Measurements from ENCODE around the gene ATRX.
"Not testable (repeated sequence)": the region's sequence is repeated elsewhere in the genome, so short reads cannot be mapped to it uniquely, and the experiment has no call there.

Gene ATRX

DNA sequence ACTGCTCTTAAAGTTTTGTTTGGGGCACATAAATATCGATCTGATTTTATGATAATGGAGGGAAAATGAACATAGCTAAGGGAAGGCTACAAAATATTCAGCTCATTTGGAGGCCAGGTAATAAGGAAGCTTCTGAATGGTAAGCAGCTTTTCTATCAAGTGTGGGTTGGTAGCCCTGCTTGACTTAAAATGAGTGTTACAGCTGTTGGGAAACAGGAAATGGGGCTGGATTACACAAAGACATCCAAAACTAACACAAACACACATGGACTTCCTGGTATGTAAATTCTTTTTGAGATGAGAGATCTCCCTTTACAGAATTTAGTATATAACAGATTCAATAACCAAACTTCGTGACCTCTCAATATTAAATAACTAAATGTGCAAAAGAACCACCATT lies 280.8 kb downstream of the ATRX start:
- no peak overlapping the region for H2BK120ac ChIP-seq (ENCODE audit: low read depth, low read length)
- H3K4ac ChIP-seq (ENCODE audit: low read depth, low read length) = no peak overlapping the region
- no peak overlapping the region for H3K9ac ChIP-seq (ENCODE audit: low read length)
- H3K27me3 ChIP-seq (ENCODE audit: insufficient read depth, low read length, poor library complexity) = no peaks in the 10 kb centered on the region
- no peak overlapping the region for H4K5ac ChIP-seq (ENCODE audit: low read length)
- H3K79me2 ChIP-seq (ENCODE audit: control insufficient read depth, insufficient read depth, low read length) = no peaks in the 10 kb centered on the region
- H3K4me1 ChIP-seq (ENCODE audit: control insufficient read depth, low read depth, low read length) = no peaks in the 10 kb centered on the region
- H3K27ac ChIP-seq (ENCODE audit: low read depth, low read length) = no peak overlapping the region
- H3K4me2 ChIP-seq (ENCODE audit: low read length) = no peak overlapping the region
- H3K36me3 ChIP-seq (ENCODE audit: control insufficient read depth, insufficient read depth, low read length) = no peaks in the 10 kb centered on the region
- no CpG with 5 or more reads among the region's 2 CpGs for WGBS (ENCODE audit: extremely low coverage, insufficient coverage, low lambda C conversion rate)
- H3K56ac ChIP-seq (ENCODE audit: low read length) = no peak overlapping the region
- no peak for DNase-seq
- H2AK5ac ChIP-seq (ENCODE audit: low read length) = no peak overlapping the region
- H3K18ac ChIP-seq (ENCODE audit: low read length) = no peak overlapping the region
- no peak overlapping the region for H2BK5ac ChIP-seq (ENCODE audit: low read length)
- no peak overlapping the region for H3K4me3 ChIP-seq (ENCODE audit: low read length)
- H3K79me1 ChIP-seq (ENCODE audit: low read length) = no peaks in the 10 kb centered on the region
- H3K23ac ChIP-seq (ENCODE audit: low read length) = no peak overlapping the region
- H2BK15ac ChIP-seq (replicated peaks; ENCODE audit: low read depth) = no peak overlapping the region
- no peak overlapping the region for H4K8ac ChIP-seq (ENCODE audit: low read depth, low read length)

DNA sequence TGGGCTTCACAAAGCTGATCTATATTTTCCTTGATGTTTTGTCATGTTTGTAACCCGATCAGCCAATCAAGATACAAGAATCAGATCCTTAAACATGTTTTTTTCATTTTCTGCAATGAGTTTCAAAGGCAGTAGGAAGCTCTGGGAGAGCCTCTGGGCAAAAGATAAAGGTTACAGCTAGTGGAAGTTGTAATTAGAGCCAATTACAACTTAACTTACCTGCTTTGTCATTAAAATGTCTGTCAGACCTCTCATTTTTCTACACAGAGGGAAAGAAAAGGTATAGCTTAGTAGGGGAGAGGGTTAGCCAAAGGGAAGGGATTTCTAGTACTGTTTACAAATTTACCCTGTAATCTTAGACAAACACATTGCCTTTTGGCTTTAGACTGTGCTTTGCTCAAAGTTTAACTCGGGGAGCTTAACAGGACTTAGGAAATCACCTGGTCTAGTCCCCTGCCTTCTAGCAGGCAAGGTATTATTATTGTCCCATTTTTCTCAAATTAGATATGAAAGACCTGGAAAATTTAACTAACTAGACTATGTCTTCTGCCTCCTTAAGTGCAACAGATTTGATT lies 283.0 kb downstream of the ATRX start:
- no CpG with 5 or more reads among the region's 2 CpGs for WGBS (ENCODE audit: extremely low coverage, insufficient coverage, low lambda C conversion rate)
- no peaks in the 10 kb centered on the region for H3K36me3 ChIP-seq (ENCODE audit: control insufficient read depth, insufficient read depth, low read length)
- no peak overlapping the region for H3K4me2 ChIP-seq (ENCODE audit: low read length)
- no peaks in the 10 kb centered on the region for H3K79me1 ChIP-seq (ENCODE audit: low read length)
- H4K5ac ChIP-seq (ENCODE audit: low read length) = no peak overlapping the region
- no peaks in the 10 kb centered on the region for H3K27me3 ChIP-seq (ENCODE audit: insufficient read depth, low read length, poor library complexity)
- no peak overlapping the region for H3K18ac ChIP-seq (ENCODE audit: low read length)
- H3K4ac ChIP-seq (ENCODE audit: low read depth, low read length) = no peak overlapping the region
- H2BK120ac ChIP-seq (ENCODE audit: low read depth, low read length) = no peak overlapping the region
- H3K23ac ChIP-seq (ENCODE audit: low read length) = no peak overlapping the region
- H4K8ac ChIP-seq (ENCODE audit: low read depth, low read length) = no peak overlapping the region
- H3K27ac ChIP-seq (ENCODE audit: low read depth, low read length) = no peak overlapping the region
- DNase-seq = no peak
- H2BK5ac ChIP-seq (ENCODE audit: low read length) = no peak overlapping the region
- H3K4me3 ChIP-seq (ENCODE audit: low read length) = no peak overlapping the region
- no peaks in the 10 kb centered on the region for H3K4me1 ChIP-seq (ENCODE audit: control insufficient read depth, low read depth, low read length)
- H3K56ac ChIP-seq (ENCODE audit: low read length) = no peak overlapping the region
- no peak overlapping the region for H2AK5ac ChIP-seq (ENCODE audit: low read length)
- H3K79me2 ChIP-seq (ENCODE audit: control insufficient read depth, insufficient read depth, low read length) = no peaks in the 10 kb centered on the region
- H3K9ac ChIP-seq (ENCODE audit: low read length) = no peak overlapping the region
- no peak overlapping the region for H2BK15ac ChIP-seq (replicated peaks; ENCODE audit: low read depth)

DNA sequence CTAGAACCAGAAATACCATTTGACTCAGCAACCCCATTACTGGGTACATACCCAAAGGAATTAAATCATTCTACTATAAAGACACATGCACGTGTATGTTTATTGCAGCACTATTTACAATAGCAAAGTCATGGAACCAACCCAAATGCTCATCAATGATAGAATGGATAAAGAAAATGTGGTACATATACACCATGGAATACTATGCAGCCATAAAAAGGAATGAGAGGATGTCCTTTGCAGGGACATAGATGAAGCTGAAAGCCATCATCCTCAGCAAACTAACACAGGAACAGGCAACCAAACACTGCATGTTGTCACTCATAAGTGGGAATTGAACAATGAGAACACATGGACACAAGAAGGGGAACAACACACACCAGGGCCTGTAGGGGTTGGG lies 285.9 kb downstream of the ATRX start:
- H3K4me3 ChIP-seq (ENCODE audit: low read length); H3K79me1 ChIP-seq (ENCODE audit: low read length); H3K4me2 ChIP-seq (ENCODE audit: low read length); H3K36me3 ChIP-seq (ENCODE audit: control insufficient read depth, insufficient read depth, low read length); H2BK5ac ChIP-seq (ENCODE audit: low read length); H3K23ac ChIP-seq (ENCODE audit: low read length); H3K79me2 ChIP-seq (ENCODE audit: control insufficient read depth, insufficient read depth, low read length); H4K5ac ChIP-seq (ENCODE audit: low read length); H2BK15ac ChIP-seq (replicated peaks; ENCODE audit: low read depth); H2AK5ac ChIP-seq (ENCODE audit: low read length); H2BK120ac ChIP-seq (ENCODE audit: low read depth, low read length); H3K27ac ChIP-seq (ENCODE audit: low read depth, low read length); H3K9ac ChIP-seq (ENCODE audit: low read length); DNase-seq; H3K4me1 ChIP-seq (ENCODE audit: control insufficient read depth, low read depth, low read length); H3K27me3 ChIP-seq (ENCODE audit: insufficient read depth, low read length, poor library complexity); H3K18ac ChIP-seq (ENCODE audit: low read length); H3K4ac ChIP-seq (ENCODE audit: low read depth, low read length); H4K8ac ChIP-seq (ENCODE audit: low read depth, low read length); H3K56ac ChIP-seq (ENCODE audit: low read length): not testable (repeated sequence)
- WGBS (ENCODE audit: extremely low coverage, insufficient coverage, low lambda C conversion rate) = no CpG with 5 or more reads among the region's 1 CpG

GRCh38 chrX:77493677-77494553 lies 292.1 kb downstream of the ATRX start:
- H3K4me3 ChIP-seq (ENCODE audit: low read length) = no peak overlapping the region
- H3K23ac ChIP-seq (ENCODE audit: low read length) = no peak overlapping the region
- H4K5ac ChIP-seq (ENCODE audit: low read length) = no peak overlapping the region
- no peaks in the 10 kb centered on the region for H3K79me2 ChIP-seq (ENCODE audit: control insufficient read depth, insufficient read depth, low read length)
- H3K36me3 ChIP-seq (ENCODE audit: control insufficient read depth, insufficient read depth, low read length) = no peaks in the 10 kb centered on the region
- H4K8ac ChIP-seq (ENCODE audit: low read depth, low read length) = no peak overlapping the region
- no peak overlapping the region for H3K27ac ChIP-seq (ENCODE audit: low read depth, low read length)
- no peak overlapping the region for H2BK5ac ChIP-seq (ENCODE audit: low read length)
- H3K27me3 ChIP-seq (ENCODE audit: insufficient read depth, low read length, poor library complexity) = no peaks in the 10 kb centered on the region
- no peak overlapping the region for H2AK5ac ChIP-seq (ENCODE audit: low read length)
- no peak overlapping the region for H3K18ac ChIP-seq (ENCODE audit: low read length)
- DNase-seq = peak; percentile 94
- no CpG with 5 or more reads among the region's 20 CpGs for WGBS (ENCODE audit: extremely low coverage, insufficient coverage, low lambda C conversion rate)
- no peak overlapping the region for H2BK15ac ChIP-seq (replicated peaks; ENCODE audit: low read depth)
- H3K56ac ChIP-seq (ENCODE audit: low read length) = no peak overlapping the region
- H3K4me1 ChIP-seq (ENCODE audit: control insufficient read depth, low read depth, low read length) = no peaks in the 10 kb centered on the region
- no peak overlapping the region for H3K4ac ChIP-seq (ENCODE audit: low read depth, low read length)
- H3K9ac ChIP-seq (ENCODE audit: low read length) = no peak overlapping the region
- no peak overlapping the region for H2BK120ac ChIP-seq (ENCODE audit: low read depth, low read length)
- H3K79me1 ChIP-seq (ENCODE audit: low read length) = no peaks in the 10 kb centered on the region
- H3K4me2 ChIP-seq (ENCODE audit: low read length) = no peak overlapping the region

- no peak overlapping the region for H2AK5ac ChIP-seq (ENCODE audit: low read length)
- no peak for DNase-seq
Measured at GRCh38 chrX:77484045-77484444, 302.0 kb downstream of the ATRX start.

More at GRCh38 chrX:77484045-77484444, 302.0 kb downstream of the ATRX start:
- Histone ChIP-seq H2BK120ac (ENCODE audit: low read depth, low read length) (no peak overlapping the region), H3K4ac (ENCODE audit: low read depth, low read length) (no peak overlapping the region), H3K4me3 (ENCODE audit: low read length) (no peak overlapping the region), H3K4me2 (ENCODE audit: low read length) (no peak overlapping the region), H3K79me2 (ENCODE audit: control insufficient read depth, insufficient read depth, low read length) (no peaks in the 10 kb centered on the region), H3K18ac (ENCODE audit: low read length) (no peak overlapping the region), H4K5ac (ENCODE audit: low read length) (no peak overlapping the region), H3K27me3 (ENCODE audit: insufficient read depth, low read length, poor library complexity) (no peaks in the 10 kb centered on the region), H3K27ac (ENCODE audit: low read depth, low read length) (no peak overlapping the region), H4K8ac (ENCODE audit: low read depth, low read length) (no peak overlapping the region), H3K9ac (ENCODE audit: low read length) (no peak overlapping the region), H3K4me1 (ENCODE audit: control insufficient read depth, low read depth, low read length) (no peaks in the 10 kb centered on the region), H2BK15ac (replicated peaks; ENCODE audit: low read depth) (no peak overlapping the region), H2BK5ac (ENCODE audit: low read length) (no peak overlapping the region), H3K56ac (ENCODE audit: low read length) (no peak overlapping the region), H3K36me3 (ENCODE audit: control insufficient read depth, insufficient read depth, low read length) (no peaks in the 10 kb centered on the region), H3K23ac (ENCODE audit: low read length) (no peak overlapping the region), H3K79me1 (ENCODE audit: low read length) (no peaks in the 10 kb centered on the region)
- WGBS (ENCODE audit: extremely low coverage, insufficient coverage, low lambda C conversion rate) = no CpG with 5 or more reads among the region's 5 CpGs

All from mesendoderm (in vitro differentiated cells).